ENCODE data around the gene THAP5.

GRCh38 chr7:108600399-108600798, 30.9 kb upstream of the THAP5 start:
- TF ChIP-seq CTCF (IDR thresholded peaks at IDR 0.05) (no peak), POLR2AphosphoS5 (IDR thresholded peaks at IDR 0.05; ENCODE audit: low read depth, low read length) (no peak), SIN3A (IDR thresholded peaks at IDR 0.05; ENCODE audit: borderline replicate concordance, insufficient read depth, low read depth, low read length) (no peak)

All from Panc1 (cell line).